GM06990 (cell line): ENCODE data around the gene DCPS.

Source experiments
- DNase-seq: peaks from one replicate; pipeline ENCODE4 v3.0.0-alpha.2; 2011; ENCODE audit not compliant: insufficient read length; ENCODE audit errors: extremely low read depth
- H3K27me3 ChIP-seq: replicated peaks from 2 replicates; pipeline ENCODE4 v1.6.0; 2011; ENCODE audit warnings: low read length; ENCODE audit not compliant: control insufficient read depth, insufficient read depth
- H3K36me3 ChIP-seq: 2 replicates; pipeline ENCODE4 v1.5.1; 2011; ENCODE audit warnings: low read length; ENCODE audit not compliant: control insufficient read depth, insufficient read depth
- H3K4me3 ChIP-seq: replicated peaks from 2 replicates; pipeline ENCODE4 v1.5.1; 2011; ENCODE audit warnings: low read depth, mild to moderate bottlenecking, control low read depth, low read length
- CTCF ChIP-seq: IDR thresholded peaks from 2 replicates; pipeline ENCODE4 v1.5.1; 2011; ENCODE audit warnings: low read length, control low read depth, mild to moderate bottlenecking, inconsistent platforms; ENCODE audit not compliant: insufficient read depth, poor library complexity, severe bottlenecking

Gene DCPS

GRCh38 chr11:126336138-126336541 is 32.3 kb downstream of the DCPS start:
- no peak for TF ChIP-seq CTCF
- H3K36me3 ChIP-seq: peaks cover 34% of the 10 kb centered on the region
- no peak overlapping the region for H3K4me3 ChIP-seq
- no peak for DNase-seq
- H3K27me3 ChIP-seq: no peaks in the 10 kb centered on the region

GRCh38 chr11:126336671-126337101 is 32.8 kb downstream of the DCPS start:
- no peak for DNase-seq
- Histone ChIP-seq H3K27me3 (no peaks in the 10 kb centered on the region), H3K36me3 (peaks cover 33% of the 10 kb centered on the region), H3K4me3 (no peak overlapping the region)
- TF ChIP-seq CTCF: no peak

GRCh38 chr11:126337126-126337473 is 33.2 kb downstream of the DCPS start:
- no peak for DNase-seq
- no peak overlapping the region for H3K4me3 ChIP-seq
- H3K36me3 ChIP-seq: peaks cover 31% of the 10 kb centered on the region
- no peaks in the 10 kb centered on the region for H3K27me3 ChIP-seq
- no peak for TF ChIP-seq CTCF

- no peaks in the 10 kb centered on the region for H3K27me3 ChIP-seq
- no peak for DNase-seq
- H3K36me3 ChIP-seq: peaks cover 29% of the 10 kb centered on the region
- H3K4me3 ChIP-seq: no peak overlapping the region
- no peak for TF ChIP-seq CTCF
These were observed 33.8 kb downstream of the DCPS start for GRCh38 chr11:126337474-126338241.

GRCh38 chr11:126338346-126339055 is 34.6 kb downstream of the DCPS start:
- Histone ChIP-seq H3K4me3 (no peak overlapping the region), H3K27me3 (no peaks in the 10 kb centered on the region), H3K36me3 (peaks cover 31% of the 10 kb centered on the region)
- no peak for DNase-seq
- no peak for TF ChIP-seq CTCF
